MV-4-11 (cell line): ENCODE data around the gene STRN4.
A peak's percentile ranks its signal among the peaks of the same experiment; 100 is the strongest.
"Not testable (repeated sequence)": the region's sequence is repeated elsewhere in the genome, so short reads cannot be mapped to it uniquely, and the experiment has no call there.

Experiments
- DNase-seq: peaks from one replicate; lab custom pipeline; 2025; lab: John Stamatoyannopoulos, UW

The STRN4 gene

GRCh38 chr19:46746281-46747057 is at the start of gene STRN4:
TSS of gene STRN4 (minus strand) at chr19:46746450. CDS start at chr19:46746430, 20 bp downstream.
- DNase-seq, result peak; percentile 33

GRCh38 chr19:46791944-46792343 is 45.7 kb upstream of the STRN4 start:
- peak; percentile 47 for DNase-seq

- no peak for DNase-seq
These were observed 43.1 kb upstream of the STRN4 start for GRCh38 chr19:46789371-46789770.

- no peak for DNase-seq
These were observed 42.7 kb upstream of the STRN4 start for GRCh38 chr19:46788968-46789338.

GRCh38 chr19:46788262-46788967 is 42.2 kb upstream of the STRN4 start, which contains the start of gene SLC1A5:
TSS of gene SLC1A5 (minus strand) at chr19:46788594. CDS start at chr19:46787965, 629 bp downstream.
- peak; percentile 99 for DNase-seq

GRCh38 chr19:46787331-46788261 is 41.3 kb upstream of the STRN4 start:
- DNase-seq, result no peak

GRCh38 chr19:46787040-46787330 is 40.7 kb upstream of the STRN4 start:
- peak; percentile 64 for DNase-seq

- peak; percentile 95 for DNase-seq
These were observed 40.2 kb upstream of the STRN4 start for GRCh38 chr19:46786236-46787039.

GRCh38 chr19:46785980-46786235 is 39.7 kb upstream of the STRN4 start:
- no peak for DNase-seq

- DNase-seq, result peak; percentile 51
These were observed 39.1 kb upstream of the STRN4 start for GRCh38 chr19:46785054-46785979.

- peak; percentile 98 for DNase-seq
These were observed 38.2 kb upstream of the STRN4 start for GRCh38 chr19:46784262-46785053.

- DNase-seq, result no peak
These were observed 37.4 kb upstream of the STRN4 start for GRCh38 chr19:46783670-46784069.

GRCh38 chr19:46782355-46783019 is 36.2 kb upstream of the STRN4 start:
- no peak for DNase-seq

- DNase-seq, result not testable (repeated sequence)
These were observed 31.9 kb upstream of the STRN4 start for GRCh38 chr19:46777956-46778645.

GRCh38 chr19:46776927-46777911 is 31.0 kb upstream of the STRN4 start:
- DNase-seq, result no peak

- no peak for DNase-seq
These were observed 29.5 kb upstream of the STRN4 start for GRCh38 chr19:46775642-46776258.

GRCh38 chr19:46773018-46773399 is 26.8 kb upstream of the STRN4 start:
- DNase-seq, result no peak
